GM20000 (cell line): ENCODE results near the gene OR12D2.
"Not testable (repeated sequence)": the region's sequence is repeated elsewhere in the genome, so short reads cannot be mapped to it uniquely, and the experiment has no call there.

Experiments
- DNase-seq: peaks from one replicate; pipeline ENCODE4 v3.0.0; 2012; ENCODE audit warnings: low spot score
- CTCF ChIP-seq: IDR thresholded peaks from 2 replicates; pipeline ENCODE4 v1.5.1; 2012; ENCODE audit warnings: mild to moderate bottlenecking, control low read depth; ENCODE audit errors: extremely low read depth, missing control alignments

Gene OR12D2

GRCh38 chr6:29426654-29427053 lies 31.2 kb downstream of the OR12D2 start:
- TF ChIP-seq CTCF = no peak
- no peak for DNase-seq

- DNase-seq = not testable (repeated sequence)
Observed at GRCh38 chr6:29436730-29437129, 41.3 kb downstream of the OR12D2 start.

GRCh38 chr6:29439006-29439405 lies 43.6 kb downstream of the OR12D2 start, which contains the start of gene OR10C1:
TSS of gene OR10C1 (plus strand) at chr6:29439306. CDS start at chr6:29440016, 710 bp downstream.
- DNase-seq = no peak
- no peak for TF ChIP-seq CTCF

- DNase-seq = no peak
- TF ChIP-seq CTCF = no peak
Observed at GRCh38 chr6:29442719-29443118, 47.3 kb downstream of the OR12D2 start.

- DNase-seq = not testable (repeated sequence)
Observed at GRCh38 chr6:29444031-29444430, 48.6 kb downstream of the OR12D2 start.
